Neural cell (in vitro differentiated cells): Measurements from ENCODE around the gene DPP10. TPM values are rescaled to one million over a fixed set of nuclear protein-coding genes. Genes with fewer than 3 reads are reported as not detected.

ENCODE experiments used
- H2AFZ ChIP-seq: fragments of 200-600, 300-800 bp; sonication (generic), shearing (Covaris generic); 2 replicates; pipeline ENCODE4 v1.6.0; 2014; ENCODE audit warnings: low read depth, mild to moderate bottlenecking, antibody characterized with exemption, low read length, moderate library complexity
- H3F3A ChIP-seq: fragments of 200-600 bp; shearing (Covaris generic); 2 replicates; pipeline ENCODE4 v1.6.1; 2016; ENCODE audit warnings: mild to moderate bottlenecking, moderate library complexity, mixed read lengths, antibody characterized with exemption, low read length; ENCODE audit not compliant: insufficient read depth, poor library complexity, severe bottlenecking
- H3K27ac ChIP-seq: fragments of 200-600, 300-800 bp; sonication (generic), shearing (Covaris generic); 2 replicates; pipeline ENCODE4 v1.5.1; 2014; ENCODE audit warnings: mild to moderate bottlenecking, low read length, moderate library complexity
- H3K27me3 ChIP-seq: fragments of 300-800, 200-600 bp; sonication (generic), shearing (Covaris generic); 2 replicates; pipeline ENCODE4 v1.6.0; 2014; ENCODE audit warnings: mild to moderate bottlenecking, low read depth, low read length, moderate library complexity; ENCODE audit not compliant: insufficient read depth
- H3K36me3 ChIP-seq: fragments of 300-800, 200-600 bp; sonication (generic), shearing (Covaris generic); 2 replicates; pipeline ENCODE4 v1.5.1; 2014; ENCODE audit warnings: mild to moderate bottlenecking, antibody characterized with exemption, low read length, moderate library complexity; ENCODE audit not compliant: insufficient read depth
- H3K4me2 ChIP-seq: fragments of 300-800, 200-600 bp; sonication (generic), shearing (Covaris generic); 2 replicates; pipeline ENCODE4 v1.6.0; 2014; ENCODE audit warnings: mild to moderate bottlenecking, low read length
- H3K4me3 ChIP-seq: fragments of 300-800, 200-600 bp; sonication (generic), shearing (Covaris generic); 2 replicates; pipeline ENCODE4 v1.5.1; 2014; ENCODE audit warnings: mild to moderate bottlenecking, low read length, moderate library complexity
- H3K79me2 ChIP-seq: fragments of 200-600 bp; shearing (Covaris generic); replicated peaks from 2 replicates; pipeline ENCODE4 v1.6.0; 2014; ENCODE audit warnings: mild to moderate bottlenecking, low read length, moderate library complexity; ENCODE audit not compliant: insufficient read depth
- H3K9ac ChIP-seq: fragments of 300-800, 200-600 bp; sonication (generic), shearing (Covaris generic); 2 replicates; pipeline ENCODE4 v1.6.1; 2016; ENCODE audit warnings: mild to moderate bottlenecking, low read length, mixed read lengths
- H3K9me2 ChIP-seq: fragments of 200-600 bp; shearing (Covaris generic); 2 replicates; pipeline ENCODE4 v1.6.1; 2016; ENCODE audit warnings: mild to moderate bottlenecking, low read length, mixed read lengths; ENCODE audit not compliant: insufficient read depth
- H3K9me3 ChIP-seq: fragments of 200-600, 300-800 bp; sonication (generic), shearing (Covaris generic); 2 replicates; pipeline ENCODE4 v1.6.1; 2016; ENCODE audit warnings: mild to moderate bottlenecking, mixed run types, low read length, moderate library complexity, mixed read lengths
- H4K20me1 ChIP-seq: fragments of 200-600 bp; shearing (Covaris generic); 2 replicates; pipeline ENCODE4 v1.6.1; 2016; ENCODE audit warnings: mild to moderate bottlenecking, mixed run types; ENCODE audit not compliant: insufficient read depth
- EP300 ChIP-seq: fragments of 450-650 bp; conservative IDR thresholded peaks from 2 replicates; pipeline ENCODE4 v1.6.1; 2014; ENCODE audit warnings: antibody characterized with exemption, mild to moderate bottlenecking, moderate library complexity; ENCODE audit not compliant: poor library complexity, severe bottlenecking
- EZH2 ChIP-seq: fragments of 200-600, 300-800 bp; shearing (Covaris generic), sonication (generic); IDR thresholded peaks from 2 replicates; pipeline ENCODE4 v1.6.1; 2014; ENCODE audit warnings: antibody characterized with exemption, low read length, borderline replicate concordance, mild to moderate bottlenecking; ENCODE audit not compliant: insufficient read depth, poor library complexity, severe bottlenecking
- MXI1 ChIP-seq: fragments of 450-650 bp; conservative IDR thresholded peaks from 2 replicates; pipeline ENCODE4 v1.6.1; 2014; ENCODE audit warnings: antibody characterized with exemption, mild to moderate bottlenecking; ENCODE audit not compliant: poor library complexity, severe bottlenecking
- POLR2AphosphoS5 ChIP-seq: IDR thresholded peaks from 2 replicates; pipeline ENCODE4 v1.6.1; 2012
- RAD21 ChIP-seq: fragments of 450-650 bp; conservative IDR thresholded peaks from 2 replicates; pipeline ENCODE4 v1.6.1; 2014; ENCODE audit warnings: antibody characterized with exemption, mild to moderate bottlenecking, moderate library complexity
- SMC3 ChIP-seq: fragments of 450-650 bp; conservative IDR thresholded peaks from 2 replicates; pipeline ENCODE4 v1.6.1; 2014; ENCODE audit warnings: antibody characterized with exemption, mild to moderate bottlenecking, moderate library complexity; ENCODE audit not compliant: poor library complexity
- TAF1 ChIP-seq: IDR thresholded peaks from 2 replicates; pipeline ENCODE4 v1.6.1; 2012; ENCODE audit warnings: low read depth
- polyA plus RNA-seq: library from polyadenylated mRNA; depleted of rRNA; stranded (reverse); fragments of >200 nt; gene quantifications from 2 replicates; pipeline ENCODE4 v1.2.3, GENCODE V29; 2014
- TF ChIP-seq, protein P1 (sequence below): IDR thresholded peaks from 2 replicates; pipeline ENCODE4 v1.6.1; 2012; ENCODE audit warnings: borderline replicate concordance
- TF ChIP-seq, protein P2 (sequence below): fragments of 450-650 bp; IDR thresholded peaks from 2 replicates; pipeline ENCODE4 v1.5.1; 2014; ENCODE audit warnings: antibody characterized with exemption, mild to moderate bottlenecking, moderate library complexity; ENCODE audit not compliant: poor library complexity, severe bottlenecking

The DPP10 gene
- polyA plus RNA-seq, 1 donor from 2014 or later = 13.9 TPM

DNA sequence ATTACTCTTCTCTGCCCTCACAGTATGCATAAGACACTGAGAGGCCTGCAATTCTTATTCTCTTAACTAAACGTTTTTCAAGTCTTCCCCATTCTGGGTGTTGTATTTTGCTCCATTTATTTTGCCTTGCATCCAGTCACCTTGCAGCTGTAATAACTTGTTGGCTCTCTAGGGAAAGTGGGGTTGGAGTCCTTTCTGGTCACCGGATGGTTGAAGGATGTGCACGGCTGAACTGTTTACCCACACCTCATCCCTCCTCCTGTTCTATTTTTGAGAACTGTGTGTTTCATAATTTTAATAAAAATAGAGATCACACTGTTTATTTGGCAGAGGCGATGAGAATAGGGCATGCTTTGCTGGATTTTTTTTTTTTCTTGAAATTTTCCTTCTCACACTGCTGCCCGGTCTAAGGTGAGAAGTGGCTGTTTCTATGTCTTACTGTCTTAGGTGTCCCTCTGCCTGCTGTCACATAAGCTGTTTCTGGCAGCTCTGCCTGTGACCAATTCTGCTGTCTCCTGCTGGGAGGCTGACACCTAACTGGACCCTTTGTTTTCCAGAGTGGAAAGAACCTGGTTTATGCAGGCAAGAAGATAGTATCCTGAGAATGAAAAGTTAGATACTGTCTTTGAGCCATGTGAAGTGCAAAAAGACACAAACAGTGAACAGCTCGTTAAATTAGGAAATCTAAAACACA is 342.6 kb downstream of the DPP10 start:
- Histone ChIP-seq H3F3A (no peaks in the 10 kb centered on the region), H3K9me2 (no peaks in the 10 kb centered on the region), H3K4me3 (no peak overlapping the region), H3K79me2 (no peaks in the 10 kb centered on the region), H4K20me1 (no peaks in the 10 kb centered on the region), H3K27me3 (no peaks in the 10 kb centered on the region), H3K9me3 (no peaks in the 10 kb centered on the region), H3K27ac (no peak overlapping the region), H2AFZ (no peak overlapping the region), H3K4me2 (no peak overlapping the region), H3K36me3 (no peaks in the 10 kb centered on the region), H3K9ac (no peak overlapping the region)
- TF ChIP-seq POLR2AphosphoS5 (no peak), EZH2 (no peak), EP300 (no peak), SMC3 (no peak), TAF1 (no peak), RAD21 (no peak), MXI1 (no peak)
- TF ChIP-seq, protein P1, sequence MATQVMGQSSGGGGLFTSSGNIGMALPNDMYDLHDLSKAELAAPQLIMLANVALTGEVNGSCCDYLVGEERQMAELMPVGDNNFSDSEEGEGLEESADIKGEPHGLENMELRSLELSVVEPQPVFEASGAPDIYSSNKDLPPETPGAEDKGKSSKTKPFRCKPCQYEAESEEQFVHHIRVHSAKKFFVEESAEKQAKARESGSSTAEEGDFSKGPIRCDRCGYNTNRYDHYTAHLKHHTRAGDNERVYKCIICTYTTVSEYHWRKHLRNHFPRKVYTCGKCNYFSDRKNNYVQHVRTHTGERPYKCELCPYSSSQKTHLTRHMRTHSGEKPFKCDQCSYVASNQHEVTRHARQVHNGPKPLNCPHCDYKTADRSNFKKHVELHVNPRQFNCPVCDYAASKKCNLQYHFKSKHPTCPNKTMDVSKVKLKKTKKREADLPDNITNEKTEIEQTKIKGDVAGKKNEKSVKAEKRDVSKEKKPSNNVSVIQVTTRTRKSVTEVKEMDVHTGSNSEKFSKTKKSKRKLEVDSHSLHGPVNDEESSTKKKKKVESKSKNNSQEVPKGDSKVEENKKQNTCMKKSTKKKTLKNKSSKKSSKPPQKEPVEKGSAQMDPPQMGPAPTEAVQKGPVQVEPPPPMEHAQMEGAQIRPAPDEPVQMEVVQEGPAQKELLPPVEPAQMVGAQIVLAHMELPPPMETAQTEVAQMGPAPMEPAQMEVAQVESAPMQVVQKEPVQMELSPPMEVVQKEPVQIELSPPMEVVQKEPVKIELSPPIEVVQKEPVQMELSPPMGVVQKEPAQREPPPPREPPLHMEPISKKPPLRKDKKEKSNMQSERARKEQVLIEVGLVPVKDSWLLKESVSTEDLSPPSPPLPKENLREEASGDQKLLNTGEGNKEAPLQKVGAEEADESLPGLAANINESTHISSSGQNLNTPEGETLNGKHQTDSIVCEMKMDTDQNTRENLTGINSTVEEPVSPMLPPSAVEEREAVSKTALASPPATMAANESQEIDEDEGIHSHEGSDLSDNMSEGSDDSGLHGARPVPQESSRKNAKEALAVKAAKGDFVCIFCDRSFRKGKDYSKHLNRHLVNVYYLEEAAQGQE = no peak
- TF ChIP-seq, protein P2, sequence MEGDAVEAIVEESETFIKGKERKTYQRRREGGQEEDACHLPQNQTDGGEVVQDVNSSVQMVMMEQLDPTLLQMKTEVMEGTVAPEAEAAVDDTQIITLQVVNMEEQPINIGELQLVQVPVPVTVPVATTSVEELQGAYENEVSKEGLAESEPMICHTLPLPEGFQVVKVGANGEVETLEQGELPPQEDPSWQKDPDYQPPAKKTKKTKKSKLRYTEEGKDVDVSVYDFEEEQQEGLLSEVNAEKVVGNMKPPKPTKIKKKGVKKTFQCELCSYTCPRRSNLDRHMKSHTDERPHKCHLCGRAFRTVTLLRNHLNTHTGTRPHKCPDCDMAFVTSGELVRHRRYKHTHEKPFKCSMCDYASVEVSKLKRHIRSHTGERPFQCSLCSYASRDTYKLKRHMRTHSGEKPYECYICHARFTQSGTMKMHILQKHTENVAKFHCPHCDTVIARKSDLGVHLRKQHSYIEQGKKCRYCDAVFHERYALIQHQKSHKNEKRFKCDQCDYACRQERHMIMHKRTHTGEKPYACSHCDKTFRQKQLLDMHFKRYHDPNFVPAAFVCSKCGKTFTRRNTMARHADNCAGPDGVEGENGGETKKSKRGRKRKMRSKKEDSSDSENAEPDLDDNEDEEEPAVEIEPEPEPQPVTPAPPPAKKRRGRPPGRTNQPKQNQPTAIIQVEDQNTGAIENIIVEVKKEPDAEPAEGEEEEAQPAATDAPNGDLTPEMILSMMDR = no peak

DNA sequence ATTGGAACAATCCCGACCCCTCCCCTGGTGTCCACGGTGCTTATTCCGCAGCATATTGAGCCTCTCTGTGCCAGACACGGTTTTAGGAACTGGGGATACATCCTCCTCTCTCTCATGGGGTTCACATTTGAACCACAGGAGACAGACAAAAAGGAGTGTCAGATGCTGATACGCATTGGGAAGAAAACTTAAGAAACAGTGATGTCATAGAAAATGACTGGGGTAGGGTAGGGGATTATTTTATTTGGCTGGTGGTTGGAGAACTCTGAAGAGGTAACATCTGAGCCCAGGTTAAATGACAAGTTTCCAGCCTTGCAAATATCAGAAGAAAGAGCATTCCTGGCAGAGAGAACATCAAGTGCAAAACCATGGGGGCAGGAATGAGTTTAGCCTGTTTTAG is 344.5 kb downstream of the DPP10 start:
- no peaks in the 10 kb centered on the region for H4K20me1 ChIP-seq
- no peaks in the 10 kb centered on the region for H3K27me3 ChIP-seq
- no peaks in the 10 kb centered on the region for H3K36me3 ChIP-seq
- TF ChIP-seq EZH2 = no peak
- no peak for TF ChIP-seq TAF1
- no peak for TF ChIP-seq EP300
- no peak for TF ChIP-seq RAD21
- no peak for TF ChIP-seq SMC3
- TF ChIP-seq, protein P1 = no peak
- TF ChIP-seq, protein P2 = no peak
- no peak for TF ChIP-seq POLR2AphosphoS5
- no peaks in the 10 kb centered on the region for H3K79me2 ChIP-seq
- no peaks in the 10 kb centered on the region for H3K9me2 ChIP-seq
- H3K9me3 ChIP-seq = no peaks in the 10 kb centered on the region
- no peak overlapping the region for H3K4me2 ChIP-seq
- no peak overlapping the region for H3K4me3 ChIP-seq
- H3K27ac ChIP-seq = no peak overlapping the region
- no peak overlapping the region for H3K9ac ChIP-seq
- H3F3A ChIP-seq = no peaks in the 10 kb centered on the region
- H2AFZ ChIP-seq = no peak overlapping the region
